Stomach (tissue), 9 donors: ENCODE measurements around the gene PPP2CA. TPM values are rescaled to one million over a fixed set of nuclear protein-coding genes. Genes with fewer than 3 reads are reported as not detected.

Experiments used
- DNase-seq, 2 donors: peaks; one replicate each; pipeline versions ENCODE4 v3.0.0 to v3.0.0-alpha.2; 2013 to 2019
- H3K27ac ChIP-seq, 5 donors: fragments of 200-600 bp in 4 of 5; sonication (generic) in 4 of 5; one replicate each; pipeline ENCODE4 v1.5.1; 2013 to 2019; ENCODE audit warnings: mild to moderate bottlenecking in 1 of 5, moderate library complexity in 1 of 5
- H3K27me3 ChIP-seq, 3 donors: fragments of 200-600 bp; sonication (generic); one replicate each; pipeline ENCODE4 v1.5.1; 2017 to 2019; ENCODE audit warnings: mixed run types in 1 of 3
- H3K36me3 ChIP-seq, 4 donors: fragments of 200-600 bp; sonication (generic); 1 replicate in 3 of 4; 2 replicates in 1 of 4; pipeline ENCODE4 v1.5.1; 2016 to 2019
- H3K4me1 ChIP-seq, 4 donors: fragments of 200-600 bp; sonication (generic); one replicate each; pipeline ENCODE4 v1.5.1; 2016 to 2019
- H3K4me3 ChIP-seq, 4 donors: fragments of 200-600 bp; sonication (generic) in 3 of 4; one replicate each; pipeline ENCODE4 v1.5.1; 2016 to 2019; ENCODE audit warnings: mild to moderate bottlenecking in 1 of 4
- H3K9me3 ChIP-seq, 4 donors: fragments of 200-600 bp; sonication (generic); one replicate each; pipeline ENCODE4 v1.5.1; 2016 to 2019
- EP300 ChIP-seq: sonication (generic); formaldehyde crosslinking; IDR thresholded peaks from one replicate; pipeline ENCODE4 v1.6.1; 2017; ENCODE audit warnings: antibody characterized with exemption
- POLR2A ChIP-seq, 4 donors: fragments of 450-650 bp; IDR thresholded peaks; one replicate each; pipeline ENCODE4 v1.6.1; 2016; ENCODE audit warnings: antibody characterized with exemption in 4 of 4, control low read depth in 2 of 4, mild to moderate bottlenecking in 1 of 4, moderate library complexity in 1 of 4
- POLR2AphosphoS5 ChIP-seq, 3 donors: sonication (generic); formaldehyde crosslinking; IDR thresholded peaks; one replicate each; pipeline ENCODE4 v1.6.1; 2016; ENCODE audit warnings: antibody characterized with exemption in 3 of 3
- WGBS, 5 donors: extraction: QIAGEN DNeasy Blood & Tissue Kit in 3 of 5; methylation state at CpG; one replicate each; pipeline versions ENCODE4 v1.1.5 to v1.1.7; 2013 to 2018; 5-methylcytosine and 5-hydroxymethylcytosine counted together
- intact Hi-C: fragments of 100-400 bp; cut with DNase I; formaldehyde crosslinking; loops from one replicate; pipeline ENCODE4 v1.15.1; 2023; ENCODE audit warnings: low total_unique reads
- polyA plus RNA-seq, 3 donors: library from polyadenylated mRNA; stranded (reverse); fragments of 200-250 nt; gene quantifications; one replicate each; pipeline ENCODE4 v1.2.3, GENCODE V29; 2013
- total RNA-seq, 5 donors: library from RNA; depleted of rRNA; stranded (reverse); fragments of >200 nt; gene quantifications; one replicate each; pipeline versions ENCODE4 v1.1.0 to v1.2.3, GENCODE V29; 2014 to 2016
- TF ChIP-seq, protein P1 (sequence below), 7 experiments: fragments of 450-650 bp in 4 of 7; fragments of 200-600 bp in 3 of 7; sonication (generic) in 3 of 7; IDR thresholded peaks; one replicate each; pipeline ENCODE4 v1.5.1; 2016 to 2019; ENCODE audit warnings: antibody characterized with exemption in 7 of 7, control low read depth in 2 of 7, mild to moderate bottlenecking in 1 of 7
- donor health status: healthy with polysubstance abuse.
- donor health status: Bipolar disorder and iron deficiency.
- donor health status: healthy.

Gene PPP2CA
- total and polyA plus RNA-seq, 8 donors = 29.4 to 108 (median 55.2) TPM

DNA sequence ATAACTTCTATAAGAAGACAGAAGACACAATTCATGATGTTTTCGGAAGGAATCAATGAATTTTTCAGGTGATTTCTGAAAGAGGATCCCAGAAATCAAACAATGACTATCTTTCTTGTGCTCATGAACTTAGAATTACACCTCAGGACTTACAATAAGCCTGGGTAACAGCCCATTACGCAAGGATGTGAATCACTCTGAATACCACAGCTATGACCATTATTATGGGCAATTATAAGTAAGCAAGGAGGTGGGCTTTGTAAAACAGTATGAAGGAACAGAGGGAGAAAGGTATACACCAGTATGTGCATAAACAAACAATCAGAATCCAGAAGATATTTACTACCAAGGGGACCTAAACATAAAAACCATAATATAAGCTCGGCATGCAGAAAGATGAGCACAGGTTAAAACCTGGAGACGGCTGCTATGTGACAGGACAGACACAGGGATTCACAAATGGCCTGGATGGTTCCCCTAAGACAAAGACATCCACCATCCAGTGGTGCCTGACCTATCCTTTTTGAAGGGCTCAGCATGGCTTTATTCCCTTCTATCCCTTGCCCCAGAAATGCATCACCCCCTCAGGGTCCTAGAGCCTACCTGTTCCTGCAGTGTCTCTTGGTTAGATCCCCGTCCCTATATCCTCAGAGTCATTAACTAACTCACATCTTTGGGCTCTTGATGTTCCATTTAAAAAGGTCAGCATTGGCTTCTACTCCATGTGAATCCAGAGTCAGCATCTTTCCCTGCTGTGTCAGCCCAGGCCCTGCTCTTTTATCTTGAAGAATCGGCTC, 21.8 kb upstream of the PPP2CA start:
- H3K27me3 ChIP-seq = no peaks in the 10 kb centered on the region
- DNase-seq = no peak
- 83 to 90% (median 87%) methylated on average over 6 of the region's 6 CpGs for WGBS, 5 donors
- H3K4me3 ChIP-seq = no peak overlapping the region
- peaks cover 0 to 10% (median 8%) of the 10 kb centered on the region in 4 donors for H3K4me1 ChIP-seq
- H3K27ac ChIP-seq = no peak overlapping the region
- intact Hi-C loops = no loop called here
- no peak for TF ChIP-seq EP300
- TF ChIP-seq, protein P1, sequence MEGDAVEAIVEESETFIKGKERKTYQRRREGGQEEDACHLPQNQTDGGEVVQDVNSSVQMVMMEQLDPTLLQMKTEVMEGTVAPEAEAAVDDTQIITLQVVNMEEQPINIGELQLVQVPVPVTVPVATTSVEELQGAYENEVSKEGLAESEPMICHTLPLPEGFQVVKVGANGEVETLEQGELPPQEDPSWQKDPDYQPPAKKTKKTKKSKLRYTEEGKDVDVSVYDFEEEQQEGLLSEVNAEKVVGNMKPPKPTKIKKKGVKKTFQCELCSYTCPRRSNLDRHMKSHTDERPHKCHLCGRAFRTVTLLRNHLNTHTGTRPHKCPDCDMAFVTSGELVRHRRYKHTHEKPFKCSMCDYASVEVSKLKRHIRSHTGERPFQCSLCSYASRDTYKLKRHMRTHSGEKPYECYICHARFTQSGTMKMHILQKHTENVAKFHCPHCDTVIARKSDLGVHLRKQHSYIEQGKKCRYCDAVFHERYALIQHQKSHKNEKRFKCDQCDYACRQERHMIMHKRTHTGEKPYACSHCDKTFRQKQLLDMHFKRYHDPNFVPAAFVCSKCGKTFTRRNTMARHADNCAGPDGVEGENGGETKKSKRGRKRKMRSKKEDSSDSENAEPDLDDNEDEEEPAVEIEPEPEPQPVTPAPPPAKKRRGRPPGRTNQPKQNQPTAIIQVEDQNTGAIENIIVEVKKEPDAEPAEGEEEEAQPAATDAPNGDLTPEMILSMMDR (IDR thresholded peaks at IDR 0.05) = no peak
- no peak for TF ChIP-seq POLR2A (IDR thresholded peaks at IDR 0.05)
- TF ChIP-seq POLR2AphosphoS5 (IDR thresholded peaks at IDR 0.05) = no peak
- no peaks in the 10 kb centered on the region for H3K9me3 ChIP-seq
- no peaks in the 10 kb centered on the region for H3K36me3 ChIP-seq

DNA sequence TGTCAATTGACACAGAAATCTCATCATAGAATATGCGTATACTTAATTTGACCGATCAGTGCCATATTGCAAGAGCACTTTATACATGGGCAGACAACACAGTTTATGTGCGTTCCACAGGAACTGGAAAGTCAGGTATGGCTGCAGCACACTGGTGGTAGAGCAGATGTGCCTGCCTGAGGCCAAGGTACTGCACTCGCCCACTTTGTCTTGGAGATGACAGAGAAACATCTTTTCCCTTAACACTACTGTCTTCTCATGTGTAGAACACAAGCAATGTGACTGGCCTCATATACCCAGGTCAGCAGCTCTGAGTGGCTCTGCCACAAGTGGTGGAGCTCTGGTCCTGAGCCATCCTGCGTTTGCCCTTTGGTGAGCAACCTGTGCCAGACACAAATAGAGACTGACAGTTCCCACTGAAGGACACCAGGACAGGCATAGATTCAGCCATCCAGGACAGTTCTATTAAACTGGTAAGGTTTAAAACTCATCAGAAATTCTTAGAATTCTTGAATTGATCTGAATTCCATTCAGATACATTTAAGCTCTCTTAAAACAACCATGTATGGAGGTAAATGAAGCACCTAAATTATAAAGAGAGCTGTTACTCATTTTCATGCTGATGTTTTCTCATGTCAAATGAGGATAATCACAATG, 21.0 kb upstream of the PPP2CA start:
- Histone ChIP-seq H3K4me1 (peaks cover 0 to 10% (median 8%) of the 10 kb centered on the region in 4 donors), H3K27me3 (no peaks in the 10 kb centered on the region), H3K9me3 (no peaks in the 10 kb centered on the region), H3K4me3 (no peak overlapping the region), H3K27ac (no peak overlapping the region), H3K36me3 (no peaks in the 10 kb centered on the region)
- TF ChIP-seq POLR2AphosphoS5 (IDR thresholded peaks at IDR 0.05) = no peak
- no peak for TF ChIP-seq EP300
- TF ChIP-seq, protein P1 (IDR thresholded peaks at IDR 0.05) = no peak
- TF ChIP-seq POLR2A (IDR thresholded peaks at IDR 0.05) = no peak
- intact Hi-C loops = no loop called here
- WGBS, 5 donors = 81 to 93% (median 90%) methylated on average over 5 of the region's 5 CpGs
- no peak for DNase-seq

DNA sequence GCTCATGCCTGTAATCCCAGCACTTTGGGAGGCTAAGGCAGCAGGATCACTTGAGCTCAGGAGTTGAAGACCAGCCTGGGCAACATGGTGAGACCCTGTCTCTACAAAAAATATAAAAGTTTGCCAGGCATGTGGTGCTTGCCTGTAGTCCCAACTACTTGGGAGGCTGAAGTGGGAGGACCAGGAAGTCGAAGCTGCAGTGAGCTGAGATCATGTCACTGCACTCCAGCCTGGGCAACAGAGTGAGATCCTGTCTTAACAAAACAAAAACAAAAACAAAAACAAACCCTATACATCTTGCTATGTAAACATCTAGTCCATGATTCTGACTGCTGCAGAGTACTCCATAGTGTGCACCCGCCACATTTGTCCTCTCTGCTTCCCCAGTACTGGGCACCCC, 19.8 kb upstream of the PPP2CA start:
- Histone ChIP-seq H3K4me1 (peaks cover 0 to 16% (median 10%) of the 10 kb centered on the region in 4 donors), H3K4me3 (no peak overlapping the region), H3K27ac (no peak overlapping the region), H3K27me3 (no peaks in the 10 kb centered on the region), H3K36me3 (no peaks in the 10 kb centered on the region), H3K9me3 (no peaks in the 10 kb centered on the region)
- intact Hi-C loops = no loop called here
- WGBS, 5 donors = 88 to 95% (median 90%) methylated on average over 2 of the region's 2 CpGs
- no peak for TF ChIP-seq EP300
- TF ChIP-seq POLR2A (IDR thresholded peaks at IDR 0.05) = no peak
- no peak for TF ChIP-seq POLR2AphosphoS5 (IDR thresholded peaks at IDR 0.05)
- TF ChIP-seq, protein P1 (IDR thresholded peaks at IDR 0.05) = no peak
- no peak for DNase-seq

DNA sequence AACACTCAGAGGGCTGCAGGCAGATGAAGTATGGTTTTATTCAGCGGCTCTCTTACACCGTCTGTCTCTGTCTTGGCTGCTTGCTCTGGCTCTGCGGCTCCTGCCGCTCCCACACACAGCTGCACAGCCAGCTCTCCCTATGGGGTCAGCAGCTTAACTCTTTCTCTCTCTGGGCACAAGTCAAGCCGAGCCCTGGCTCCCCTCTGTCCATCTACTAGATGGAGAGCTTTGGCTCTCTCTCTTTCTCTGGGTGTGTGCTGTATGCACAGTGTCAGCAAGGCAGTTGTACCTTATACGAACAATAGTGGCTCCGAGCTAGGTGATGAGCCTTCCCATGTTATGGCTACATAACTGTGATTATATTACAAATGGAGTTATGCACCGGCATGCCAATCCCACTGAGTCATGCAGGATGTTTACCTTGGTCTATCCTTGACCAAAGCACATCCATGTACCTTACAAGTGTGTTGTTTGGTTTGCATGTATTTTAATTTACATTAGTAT, 19.3 kb upstream of the PPP2CA start:
- Histone ChIP-seq H3K27ac (no peak overlapping the region), H3K27me3 (no peaks in the 10 kb centered on the region), H3K36me3 (no peaks in the 10 kb centered on the region), H3K4me1 (peaks cover 0 to 22% (median 12%) of the 10 kb centered on the region in 4 donors), H3K9me3 (no peaks in the 10 kb centered on the region), H3K4me3 (no peak overlapping the region)
- DNase-seq = peak in 1 of 2 donors; percentile 75
- TF ChIP-seq POLR2AphosphoS5 (IDR thresholded peaks at IDR 0.05) (peak in 1 of 3 donors; percentile 12), EP300 (no peak)
- intact Hi-C loops = no loop called here
- whole genome bisulfite sequencing, 5 donors = 18 to 36% (median 24%) methylated on average over 8 of the region's 8 CpGs
